ENCODE results near the gene CECR2. TPM values are rescaled to one million over a fixed set of nuclear protein-coding genes. Genes with fewer than 3 reads are reported as not detected.

The CECR2 gene
- total RNA-seq, 1 experiment from 2014 or later: 3.6 TPM

DNA sequence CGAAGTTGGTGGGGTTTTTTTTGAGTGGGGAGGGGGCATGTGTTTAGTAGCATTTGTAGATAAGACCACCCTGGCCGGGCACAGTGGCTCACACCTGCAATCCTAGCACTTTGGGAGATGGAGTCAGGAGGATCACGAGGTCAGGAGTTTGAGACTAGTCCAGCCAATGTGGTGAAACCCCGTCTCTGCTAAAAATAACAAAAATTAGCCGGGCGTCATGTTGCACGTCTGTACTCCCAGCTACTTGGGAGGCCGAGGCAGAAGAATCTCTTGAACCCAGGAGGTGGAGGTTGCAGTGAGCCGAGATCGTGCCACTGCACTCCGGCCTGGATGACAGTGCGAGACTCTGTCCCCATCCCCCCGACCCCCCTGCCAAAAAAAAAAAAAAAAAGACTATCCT, 34.6 kb downstream of the CECR2 start:
- no peaks in the 10 kb centered on the region for H3K36me3 ChIP-seq (ENCODE audit: control insufficient read depth, insufficient read depth, low read length)
- no peaks in the 10 kb centered on the region for H3K4me1 ChIP-seq (ENCODE audit: control insufficient read depth, insufficient read depth, low read length)
- ATAC-seq (no peak), DNase-seq (ENCODE audit: low read depth, low spot score) (no peak)
- TF ChIP-seq, protein P1, sequence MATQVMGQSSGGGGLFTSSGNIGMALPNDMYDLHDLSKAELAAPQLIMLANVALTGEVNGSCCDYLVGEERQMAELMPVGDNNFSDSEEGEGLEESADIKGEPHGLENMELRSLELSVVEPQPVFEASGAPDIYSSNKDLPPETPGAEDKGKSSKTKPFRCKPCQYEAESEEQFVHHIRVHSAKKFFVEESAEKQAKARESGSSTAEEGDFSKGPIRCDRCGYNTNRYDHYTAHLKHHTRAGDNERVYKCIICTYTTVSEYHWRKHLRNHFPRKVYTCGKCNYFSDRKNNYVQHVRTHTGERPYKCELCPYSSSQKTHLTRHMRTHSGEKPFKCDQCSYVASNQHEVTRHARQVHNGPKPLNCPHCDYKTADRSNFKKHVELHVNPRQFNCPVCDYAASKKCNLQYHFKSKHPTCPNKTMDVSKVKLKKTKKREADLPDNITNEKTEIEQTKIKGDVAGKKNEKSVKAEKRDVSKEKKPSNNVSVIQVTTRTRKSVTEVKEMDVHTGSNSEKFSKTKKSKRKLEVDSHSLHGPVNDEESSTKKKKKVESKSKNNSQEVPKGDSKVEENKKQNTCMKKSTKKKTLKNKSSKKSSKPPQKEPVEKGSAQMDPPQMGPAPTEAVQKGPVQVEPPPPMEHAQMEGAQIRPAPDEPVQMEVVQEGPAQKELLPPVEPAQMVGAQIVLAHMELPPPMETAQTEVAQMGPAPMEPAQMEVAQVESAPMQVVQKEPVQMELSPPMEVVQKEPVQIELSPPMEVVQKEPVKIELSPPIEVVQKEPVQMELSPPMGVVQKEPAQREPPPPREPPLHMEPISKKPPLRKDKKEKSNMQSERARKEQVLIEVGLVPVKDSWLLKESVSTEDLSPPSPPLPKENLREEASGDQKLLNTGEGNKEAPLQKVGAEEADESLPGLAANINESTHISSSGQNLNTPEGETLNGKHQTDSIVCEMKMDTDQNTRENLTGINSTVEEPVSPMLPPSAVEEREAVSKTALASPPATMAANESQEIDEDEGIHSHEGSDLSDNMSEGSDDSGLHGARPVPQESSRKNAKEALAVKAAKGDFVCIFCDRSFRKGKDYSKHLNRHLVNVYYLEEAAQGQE (IDR thresholded peaks at IDR 0.05; ENCODE audit: insufficient read depth in 1 of 2, low read depth in 2 of 2, low read length in 1 of 2): no peak
- TF ChIP-seq POLR2AphosphoS5 (IDR thresholded peaks at IDR 0.05; ENCODE audit: low read depth, low read length) (no peak), TCF7L2 (IDR thresholded peaks at IDR 0.05; ENCODE audit: low read depth, low read length) (no peak), SIN3A (IDR thresholded peaks at IDR 0.05; ENCODE audit: borderline replicate concordance, insufficient read depth, low read depth, low read length) (no peak)
- TF ChIP-seq, protein P2, sequence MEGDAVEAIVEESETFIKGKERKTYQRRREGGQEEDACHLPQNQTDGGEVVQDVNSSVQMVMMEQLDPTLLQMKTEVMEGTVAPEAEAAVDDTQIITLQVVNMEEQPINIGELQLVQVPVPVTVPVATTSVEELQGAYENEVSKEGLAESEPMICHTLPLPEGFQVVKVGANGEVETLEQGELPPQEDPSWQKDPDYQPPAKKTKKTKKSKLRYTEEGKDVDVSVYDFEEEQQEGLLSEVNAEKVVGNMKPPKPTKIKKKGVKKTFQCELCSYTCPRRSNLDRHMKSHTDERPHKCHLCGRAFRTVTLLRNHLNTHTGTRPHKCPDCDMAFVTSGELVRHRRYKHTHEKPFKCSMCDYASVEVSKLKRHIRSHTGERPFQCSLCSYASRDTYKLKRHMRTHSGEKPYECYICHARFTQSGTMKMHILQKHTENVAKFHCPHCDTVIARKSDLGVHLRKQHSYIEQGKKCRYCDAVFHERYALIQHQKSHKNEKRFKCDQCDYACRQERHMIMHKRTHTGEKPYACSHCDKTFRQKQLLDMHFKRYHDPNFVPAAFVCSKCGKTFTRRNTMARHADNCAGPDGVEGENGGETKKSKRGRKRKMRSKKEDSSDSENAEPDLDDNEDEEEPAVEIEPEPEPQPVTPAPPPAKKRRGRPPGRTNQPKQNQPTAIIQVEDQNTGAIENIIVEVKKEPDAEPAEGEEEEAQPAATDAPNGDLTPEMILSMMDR (IDR thresholded peaks at IDR 0.05): no peak
- in situ Hi-C loops (cut with HindIII; ENCODE audit: low pct_unique_long_range_greater_than_20kb, low sequenced_read_pairs): no loop called here
- no TSS peak for BruUV-seq (replicated peaks)
- no peak overlapping the region for H3K27ac ChIP-seq (ENCODE audit: low read length)
- intact Hi-C loops (cut with micrococcal nuclease; ENCODE audit: unreplicated experiment): no loop called here
- no peaks in the 10 kb centered on the region for H3K9me3 ChIP-seq (ENCODE audit: control insufficient read depth, insufficient read depth, low read depth, low read length)
- ChIA-PET POLR2A (no interaction called here), CTCF (no interaction called here)
- no peak overlapping the region for H3K4me3 ChIP-seq (ENCODE audit: low read depth in 2 of 2, low read length in 2 of 2)
- no peaks in the 10 kb centered on the region for H3K27me3 ChIP-seq (ENCODE audit: control insufficient read depth, insufficient read depth, low read length)

DNA sequence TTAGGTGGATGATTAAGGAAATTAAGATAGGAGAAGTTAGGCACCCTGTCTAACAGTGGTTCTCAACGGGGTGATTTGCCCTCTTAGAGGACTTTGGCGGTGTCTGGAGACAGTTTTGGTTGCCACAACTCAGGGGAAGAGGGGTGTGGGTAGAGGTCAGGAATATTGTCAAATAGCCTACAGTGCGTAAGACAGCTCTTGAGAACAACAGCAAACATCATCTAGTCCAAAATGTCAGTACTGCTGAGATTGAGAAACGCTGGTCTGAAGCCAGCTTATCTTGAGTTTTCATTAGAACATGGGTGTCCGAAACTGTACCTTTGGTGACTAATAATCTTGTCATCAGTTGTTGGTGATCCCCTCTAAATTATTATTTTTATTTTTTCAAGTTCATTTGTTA, 38.4 kb downstream of the CECR2 start:
- DNase-seq (ENCODE audit: low read depth, low spot score): no peak
- no TSS peak for BruUV-seq (replicated peaks)
- ATAC-seq: no peak
- ChIA-PET CTCF (no interaction called here), POLR2A (no interaction called here)
- TF ChIP-seq, protein P2 (IDR thresholded peaks at IDR 0.05): no peak
- TF ChIP-seq, protein P1 (IDR thresholded peaks at IDR 0.05; ENCODE audit: insufficient read depth in 1 of 2, low read depth in 2 of 2, low read length in 1 of 2): no peak
- TF ChIP-seq SIN3A (IDR thresholded peaks at IDR 0.05; ENCODE audit: borderline replicate concordance, insufficient read depth, low read depth, low read length): no peak
- TF ChIP-seq POLR2AphosphoS5 (IDR thresholded peaks at IDR 0.05; ENCODE audit: low read depth, low read length): no peak
- intact Hi-C loops (cut with micrococcal nuclease; ENCODE audit: unreplicated experiment) (no loop called here), in situ Hi-C loops (cut with HindIII; ENCODE audit: low pct_unique_long_range_greater_than_20kb, low sequenced_read_pairs) (no loop called here)
- H3K4me1 ChIP-seq (ENCODE audit: control insufficient read depth, insufficient read depth, low read length): no peaks in the 10 kb centered on the region
- no peaks in the 10 kb centered on the region for H3K27me3 ChIP-seq (ENCODE audit: control insufficient read depth, insufficient read depth, low read length)
- H3K27ac ChIP-seq (ENCODE audit: low read length): no peak overlapping the region
- H3K4me3 ChIP-seq (ENCODE audit: low read depth in 2 of 2, low read length in 2 of 2): no peak overlapping the region
- no peaks in the 10 kb centered on the region for H3K9me3 ChIP-seq (ENCODE audit: control insufficient read depth, insufficient read depth, low read depth, low read length)
- no peaks in the 10 kb centered on the region for H3K36me3 ChIP-seq (ENCODE audit: control insufficient read depth, insufficient read depth, low read length)
